Measurements from ENCODE around the gene NIPAL3.

The NIPAL3 gene

DNA sequence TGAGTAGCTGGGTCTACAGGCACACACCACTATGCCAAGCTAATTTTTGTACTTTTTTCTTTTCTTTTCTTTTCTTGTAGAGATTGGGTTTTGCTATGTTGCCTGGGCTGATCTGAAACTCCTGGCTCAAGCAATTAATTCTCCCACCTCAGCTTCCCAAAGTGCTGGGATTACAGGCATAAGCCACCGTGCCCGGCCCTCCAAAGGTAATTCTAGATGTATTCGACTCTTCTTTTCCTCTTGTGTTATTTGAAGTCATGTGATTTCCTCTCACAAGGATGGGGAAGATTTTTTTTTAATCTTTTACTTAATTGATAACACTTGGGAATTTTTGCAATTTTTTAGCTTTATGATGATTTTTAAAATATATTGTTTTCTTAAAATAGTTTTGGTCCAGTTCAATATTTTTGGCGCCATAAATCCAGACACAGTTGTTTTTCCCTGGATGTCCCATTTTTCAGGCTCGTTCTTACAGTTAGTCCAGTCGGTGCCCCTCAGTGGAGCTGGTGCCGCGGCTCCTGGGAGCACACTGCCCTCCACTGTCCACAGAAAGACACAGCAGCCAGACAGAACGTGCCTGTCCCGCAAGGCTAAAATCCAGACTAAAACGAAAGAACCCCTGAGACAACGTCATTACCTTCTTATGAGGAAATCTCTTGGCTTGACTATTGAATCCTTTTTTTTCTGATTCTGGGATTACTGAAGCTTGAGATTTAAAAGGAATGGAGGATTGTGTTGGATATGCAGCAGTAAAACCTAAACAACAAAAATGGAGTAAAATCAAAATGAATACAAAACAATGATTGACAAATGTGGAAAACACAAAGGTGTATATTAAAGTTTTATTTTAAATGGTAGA, 24.4 kb upstream of the NIPAL3 start:
- DNase-seq (ENCODE audit: low read depth in 1 of 2, low spot score in 1 of 2), result peak; percentile 23 to 56

DNA sequence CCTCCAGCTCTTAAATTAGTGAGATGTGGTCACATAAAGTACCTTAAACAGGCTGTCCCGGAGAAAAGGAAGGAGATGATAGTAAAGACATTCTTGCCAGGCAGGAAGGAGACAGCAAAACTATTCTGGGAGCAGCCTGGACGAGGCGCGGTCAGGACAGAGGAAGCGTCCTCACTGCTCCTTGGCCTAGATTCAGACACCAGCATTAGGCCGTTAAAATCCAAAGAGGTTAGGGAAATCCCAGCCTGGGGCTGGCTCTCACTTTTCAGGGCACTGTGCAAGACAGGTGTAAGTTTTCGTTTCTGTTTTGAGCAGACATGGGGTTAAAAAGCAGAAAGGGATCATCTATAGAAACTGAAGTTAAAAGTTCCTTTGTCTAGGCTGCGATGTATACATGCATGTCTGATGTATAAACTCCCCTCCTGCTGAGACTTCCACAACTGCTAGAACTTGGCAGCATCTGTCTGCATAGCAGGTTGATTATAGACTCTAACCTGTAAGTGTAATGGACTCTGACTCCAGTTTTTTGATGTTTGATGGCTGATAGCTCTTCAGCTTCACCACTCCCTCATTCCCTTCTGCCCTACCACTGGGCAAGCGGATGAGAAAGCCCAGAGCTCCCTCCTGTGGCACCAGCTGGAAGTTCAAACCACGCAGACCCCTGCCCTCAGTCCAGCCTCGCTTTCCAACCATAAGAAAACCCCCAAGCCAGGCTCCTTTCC, 23.6 kb upstream of the NIPAL3 start:
- DNase-seq (ENCODE audit: low read depth in 1 of 2, low spot score in 1 of 2), result peak; percentile 45 to 49

- DNase-seq (ENCODE audit: low read depth in 1 of 2, low spot score in 1 of 2), result no peak
These were observed 23.0 kb upstream of the NIPAL3 start for GRCh38 chr1:24392604-24392946.

DNA sequence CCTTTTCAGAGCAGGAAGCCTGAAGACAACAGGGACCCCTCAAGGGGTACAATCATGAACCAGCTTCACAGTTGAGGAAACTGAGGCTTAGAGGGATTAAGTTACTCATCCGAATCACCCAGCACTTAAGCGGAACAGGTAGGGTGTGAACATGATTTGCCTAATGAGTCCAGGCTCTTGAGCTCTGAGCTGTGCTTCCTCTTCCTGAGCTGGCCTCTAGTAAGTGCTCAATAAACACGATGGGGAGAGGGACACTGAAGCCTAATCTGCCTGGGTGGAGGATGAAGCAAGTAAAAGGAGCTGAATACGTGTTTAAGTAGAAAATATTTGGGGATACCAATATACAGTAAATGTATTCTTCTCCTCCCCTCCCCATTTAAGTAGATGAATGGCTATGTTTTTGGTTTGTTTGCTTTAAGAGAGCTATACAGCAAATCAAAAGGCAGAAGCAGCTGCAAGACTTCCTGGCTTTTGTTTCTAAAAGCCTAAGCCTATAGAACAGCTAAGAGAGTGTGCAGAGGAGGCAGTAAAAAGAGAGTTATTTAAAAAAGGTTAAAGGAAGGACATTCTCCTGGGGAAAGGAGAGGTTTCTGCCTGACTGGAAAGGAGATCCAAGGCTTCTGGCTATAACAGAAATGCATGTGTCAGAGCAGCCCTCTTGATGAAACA, 22.5 kb upstream of the NIPAL3 start:
- no peak for DNase-seq (ENCODE audit: low read depth in 1 of 2, low spot score in 1 of 2)

DNA sequence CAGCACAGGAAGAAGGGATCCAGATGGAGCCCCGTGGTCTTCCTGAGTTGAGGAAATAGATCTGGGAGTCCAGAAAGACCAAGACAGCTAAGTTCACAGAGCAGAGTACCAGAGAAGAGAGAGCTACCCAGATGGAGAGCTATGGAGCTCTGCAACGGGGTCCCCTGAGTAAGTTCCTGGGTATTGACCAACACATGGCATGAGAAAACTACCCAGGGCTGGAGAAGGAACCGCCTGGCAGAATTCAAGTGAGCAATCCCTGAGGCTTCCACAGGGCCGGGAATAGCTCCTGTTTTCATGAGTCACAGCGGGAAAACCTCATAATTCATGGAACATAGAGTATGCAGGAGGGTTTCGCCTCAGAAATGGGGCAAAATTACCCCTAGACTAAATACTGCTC, 21.7 kb upstream of the NIPAL3 start:
- no peak for DNase-seq (ENCODE audit: low read depth in 1 of 2, low spot score in 1 of 2)

DNA sequence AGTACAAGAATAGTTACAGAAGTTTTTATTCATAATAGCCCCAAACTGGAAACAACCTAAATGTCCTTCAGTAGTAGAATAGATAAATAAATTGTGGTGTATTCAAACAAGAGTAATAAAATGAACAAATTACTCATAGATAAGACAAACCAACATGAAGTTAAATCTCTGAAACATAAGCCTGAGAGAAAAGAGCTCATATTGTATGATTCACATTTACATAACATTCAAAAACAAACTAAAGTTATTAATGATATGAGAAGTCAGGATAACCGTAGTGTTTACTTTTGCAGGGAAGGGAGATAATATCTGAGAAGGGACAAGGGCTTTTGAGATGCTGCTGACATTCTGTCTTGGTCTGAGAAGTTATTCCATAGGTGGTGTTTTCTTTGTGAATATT, 15.5 kb upstream of the NIPAL3 start:
- no peak for DNase-seq (ENCODE audit: low read depth in 1 of 2, low spot score in 1 of 2)

DNA sequence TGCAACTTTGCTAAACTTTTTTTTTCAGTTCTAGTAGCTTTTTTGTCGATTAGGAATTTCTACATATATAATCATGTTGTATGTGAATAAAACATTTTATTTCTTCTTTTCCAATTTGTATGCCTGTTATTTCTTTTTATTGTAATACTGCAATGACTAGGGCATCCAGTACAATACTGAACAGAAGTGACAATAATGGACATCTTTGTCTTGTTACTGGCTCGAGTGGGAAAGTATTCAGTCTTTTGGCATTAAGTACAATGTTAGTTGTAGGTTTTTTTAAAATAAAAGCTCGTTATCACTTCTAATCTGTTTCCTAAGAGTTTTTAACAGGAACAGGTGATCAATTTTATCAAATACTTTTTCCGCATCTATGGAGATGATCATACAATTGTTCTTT, 11.8 kb upstream of the NIPAL3 start:
- no peak for DNase-seq (ENCODE audit: low read depth in 1 of 2, low spot score in 1 of 2)

DNA sequence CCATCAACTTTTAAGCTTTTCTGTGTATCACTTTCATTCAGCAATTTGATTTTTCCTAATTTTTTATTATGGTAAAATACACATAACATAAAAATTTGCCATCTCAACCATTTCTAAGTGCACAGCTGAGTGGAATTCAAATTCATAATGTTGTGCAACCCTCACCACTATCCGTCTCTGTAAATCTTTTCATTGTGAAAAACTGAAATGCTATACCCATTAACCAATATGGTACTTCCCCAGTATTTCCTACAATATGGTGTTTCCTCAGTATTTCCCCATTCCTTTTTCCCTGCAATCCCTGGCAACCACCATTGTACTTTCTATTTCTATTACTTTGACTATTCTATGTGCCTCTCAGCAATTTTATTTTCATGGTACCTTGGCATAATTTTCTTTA, 8.8 kb upstream of the NIPAL3 start:
- no peak for DNase-seq (ENCODE audit: low read depth in 1 of 2, low spot score in 1 of 2)

GRCh38 chr1:24409535-24409934, 6.1 kb upstream of the NIPAL3 start:
- DNase-seq (ENCODE audit: low read depth in 1 of 2, low spot score in 1 of 2), result no peak

DNA sequence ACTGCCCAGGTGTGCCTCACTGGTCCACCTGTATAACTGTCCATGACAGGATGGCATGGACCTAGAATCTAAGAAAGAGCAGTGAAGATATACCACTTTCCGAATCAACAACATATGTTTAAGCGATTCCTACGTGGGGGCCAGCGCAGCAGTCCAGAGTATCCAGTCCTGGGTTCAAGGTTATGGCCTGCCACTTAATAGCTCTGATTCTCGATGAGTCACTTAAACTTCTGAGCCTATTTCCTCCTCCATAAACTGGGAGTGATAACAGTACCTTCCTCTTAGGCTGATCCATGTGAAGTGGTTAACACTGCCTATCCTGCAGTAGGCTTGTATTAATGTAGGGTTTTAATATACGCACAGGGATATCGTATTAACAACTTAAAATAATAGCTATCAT, 4.9 kb upstream of the NIPAL3 start:
- DNase-seq (ENCODE audit: low read depth in 1 of 2, low spot score in 1 of 2), result no peak

DNA sequence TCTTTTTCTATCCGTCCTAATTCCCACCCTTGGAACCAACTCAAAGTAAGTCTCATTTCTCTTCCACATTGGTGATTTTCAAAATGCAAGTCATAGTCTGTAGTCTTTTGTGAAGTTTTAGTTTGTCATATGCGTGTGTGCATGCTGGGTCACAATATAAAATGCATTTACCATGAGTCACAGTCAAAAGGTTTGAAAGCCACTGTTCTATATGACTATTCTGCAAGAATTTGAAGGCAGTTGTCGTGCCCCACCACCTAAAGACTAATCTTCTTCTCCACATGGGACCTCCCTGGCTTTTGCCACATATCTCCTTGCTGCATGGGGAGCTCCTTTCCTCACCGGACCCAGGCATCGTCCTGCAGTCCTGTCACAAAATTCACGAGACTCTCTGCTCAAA, 3.6 kb upstream of the NIPAL3 start:
- no peak for DNase-seq (ENCODE audit: low read depth in 1 of 2, low spot score in 1 of 2)

GRCh38 chr1:24412408-24412807, 3.2 kb upstream of the NIPAL3 start:
- no peak for DNase-seq (ENCODE audit: low read depth in 1 of 2, low spot score in 1 of 2)

- DNase-seq (ENCODE audit: low read depth in 1 of 2, low spot score in 1 of 2), result peak; percentile 46 to 55
These were observed 2.0 kb upstream of the NIPAL3 start, which contains the start of gene STPG1 for GRCh38 chr1:24413350-24414163. Gene STPG1, minus strand, starts transcription at chr1:24413782. Its CDS starts 12,394 bp downstream, at chr1:24401388.

DNA sequence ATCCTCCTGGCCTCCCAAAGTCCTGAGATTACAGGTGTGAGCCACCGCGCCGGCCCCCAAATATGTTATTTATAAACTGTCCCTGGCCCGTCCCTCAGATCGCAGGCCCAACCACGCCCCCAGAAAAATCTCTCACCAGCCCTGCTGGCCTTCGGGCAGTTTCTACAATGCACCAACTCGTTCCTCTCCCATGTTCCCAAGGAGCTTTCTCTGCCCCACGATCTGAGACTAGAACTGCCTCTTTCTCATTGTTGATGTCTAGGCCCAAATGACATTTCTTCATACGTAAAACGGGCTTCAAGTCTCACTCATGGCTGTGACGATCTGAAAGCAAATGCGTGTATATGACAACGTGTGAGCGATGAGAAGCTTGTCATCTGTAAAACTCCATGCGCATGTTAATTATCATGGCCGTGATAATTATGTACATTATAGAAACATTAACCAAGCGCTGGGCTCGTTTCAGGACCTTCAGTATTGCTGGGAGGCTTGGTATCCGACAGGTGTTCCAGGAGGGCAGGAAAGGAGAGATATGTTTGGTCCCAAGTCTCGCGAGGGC, 748 bp upstream of the NIPAL3 start:
- no peak for DNase-seq (ENCODE audit: low read depth in 1 of 2, low spot score in 1 of 2)

DNA sequence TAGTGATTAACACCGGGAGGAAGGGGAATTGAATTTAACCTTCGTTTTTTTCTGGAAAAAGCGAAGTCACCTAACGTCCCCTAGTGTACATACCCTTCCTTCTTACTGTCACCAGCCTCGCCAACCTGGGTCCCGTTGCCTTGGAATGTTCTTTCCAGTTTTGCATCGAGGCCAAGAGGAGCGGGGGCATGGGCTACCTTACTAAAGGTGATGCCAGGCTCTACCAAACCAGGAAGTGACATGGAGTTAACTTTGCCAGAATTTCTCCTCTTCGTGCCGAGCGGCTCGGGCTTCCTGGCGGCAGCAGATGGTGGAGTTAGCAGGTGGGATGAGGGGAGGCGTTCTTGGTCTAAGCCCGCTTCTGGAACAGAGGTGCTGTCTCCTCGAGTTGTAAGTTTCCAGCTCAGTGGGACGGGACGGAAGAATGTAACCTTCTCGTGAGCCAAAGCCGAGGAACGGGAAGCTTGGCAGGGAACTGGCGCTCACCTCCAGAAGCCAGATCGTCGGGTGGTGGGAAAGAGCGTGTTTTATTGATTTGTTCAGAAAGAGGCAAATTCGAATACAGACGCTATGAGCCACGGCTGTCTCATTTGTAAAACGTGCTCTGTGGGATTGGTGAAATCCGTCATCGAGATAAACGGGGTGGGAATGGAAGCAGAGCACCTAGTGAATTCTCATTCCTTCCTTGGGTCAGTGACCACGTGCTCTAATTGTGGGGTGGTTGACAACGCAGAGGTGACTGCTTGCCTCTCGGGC, 486 bp downstream of the NIPAL3 start:
- DNase-seq (ENCODE audit: low read depth in 1 of 2, low spot score in 1 of 2), result no peak

GRCh38 chr1:24416666-24417391, 1.2 kb downstream of the NIPAL3 start:
- DNase-seq (ENCODE audit: low read depth in 1 of 2, low spot score in 1 of 2), result peak in 1 of 2 donors; percentile 12

DNA sequence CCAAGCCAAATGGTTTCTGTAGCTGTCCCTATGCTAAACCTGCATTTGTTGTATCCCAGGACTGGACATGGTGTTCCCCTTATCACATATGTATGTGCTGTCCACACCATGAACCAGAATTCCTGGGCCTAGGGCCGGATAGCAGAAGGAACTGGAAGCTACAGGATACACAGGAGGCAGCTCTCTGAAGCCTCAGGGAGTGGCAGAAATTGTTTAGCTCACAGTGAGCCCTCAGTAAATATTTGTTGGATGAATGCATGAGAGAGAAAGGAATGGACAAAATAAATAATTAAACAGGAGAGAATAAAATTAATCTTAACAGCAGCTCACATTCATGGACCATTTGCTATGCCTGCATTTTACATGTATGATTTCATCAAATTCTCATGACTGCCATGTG, 2.1 kb downstream of the NIPAL3 start:
- no peak for DNase-seq (ENCODE audit: low read depth in 1 of 2, low spot score in 1 of 2)

DNA sequence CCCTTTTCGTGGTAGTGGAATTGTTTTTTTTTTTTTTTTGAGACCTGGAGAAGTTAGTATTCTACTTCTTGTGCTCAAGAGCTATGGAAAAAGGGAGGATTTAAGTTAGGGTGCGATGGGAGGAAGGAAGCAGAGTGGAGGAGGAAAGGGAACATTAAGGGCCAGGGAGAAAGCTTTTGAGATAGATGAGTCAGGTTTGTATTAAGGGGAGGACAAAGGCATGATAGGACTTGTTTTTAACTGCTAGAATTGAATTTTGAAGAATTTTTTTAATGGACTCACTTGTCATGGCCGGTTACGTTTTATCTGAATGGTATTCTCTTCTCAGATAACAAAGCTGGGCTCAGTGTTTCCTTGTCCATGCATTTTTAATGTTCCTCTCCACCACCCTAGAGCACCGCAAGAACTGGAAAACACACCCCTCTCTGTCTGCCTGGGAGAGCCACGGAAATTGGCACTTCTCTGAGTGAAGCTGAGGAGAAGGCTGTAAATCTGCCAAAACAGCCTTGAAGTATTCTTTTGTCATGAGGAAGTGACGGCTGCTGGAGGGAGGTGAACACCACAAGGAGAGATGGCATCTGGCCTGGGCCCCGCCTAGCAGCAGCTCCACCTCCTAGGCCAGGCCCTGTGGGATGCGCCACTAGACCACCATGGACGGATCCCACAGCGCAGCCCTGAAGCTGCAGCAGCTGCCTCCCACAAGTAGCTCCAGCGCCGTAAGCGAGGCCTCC, 3.5 kb downstream of the NIPAL3 start:
- no peak for DNase-seq (ENCODE audit: low read depth in 1 of 2, low spot score in 1 of 2)

DNA sequence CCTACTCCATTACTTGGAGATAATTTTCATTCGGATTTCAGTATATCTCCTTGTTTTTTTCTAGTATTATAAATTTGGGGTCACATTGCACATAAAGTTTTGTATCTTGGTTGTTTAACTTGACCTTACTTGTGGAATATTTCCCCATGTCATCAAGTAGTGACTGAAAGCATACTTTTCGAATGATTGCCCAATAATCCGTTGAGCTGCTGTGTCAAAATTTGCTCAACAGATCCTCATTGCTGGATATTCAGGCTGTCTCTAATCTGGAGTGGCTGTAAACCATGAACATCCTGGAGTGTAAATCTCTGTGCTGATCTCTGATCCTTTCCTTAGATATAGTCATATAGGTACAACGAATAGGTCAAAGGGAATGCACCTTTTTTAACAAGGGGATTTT, 4.9 kb downstream of the NIPAL3 start:
- DNase-seq (ENCODE audit: low read depth in 1 of 2, low spot score in 1 of 2), result no peak

All from activated T-helper 1 cell treated with anti-CD3 and anti-CD28 coated beads, Interleukin-2, amount 50 U/mL, for 16 hours (primary cell).